ENCODE measurements around the gene FOLH1.
"Not testable (repeated sequence)": the region's sequence is repeated elsewhere in the genome, so short reads cannot be mapped to it uniquely, and the experiment has no call there.

The FOLH1 gene

GRCh38 chr11:49169579-49169978 is 38.8 kb downstream of the FOLH1 start:
- in situ Hi-C loops (cut with MboI; ENCODE audit: low pct_unique_long_range_greater_than_20kb, low sequenced_read_pairs, unreplicated experiment): not testable (repeated sequence)
- TF ChIP-seq CTCF (IDR thresholded peaks at IDR 0.05; ENCODE audit: extremely low read depth, insufficient read depth, missing control alignments): peak; percentile 5

DNA sequence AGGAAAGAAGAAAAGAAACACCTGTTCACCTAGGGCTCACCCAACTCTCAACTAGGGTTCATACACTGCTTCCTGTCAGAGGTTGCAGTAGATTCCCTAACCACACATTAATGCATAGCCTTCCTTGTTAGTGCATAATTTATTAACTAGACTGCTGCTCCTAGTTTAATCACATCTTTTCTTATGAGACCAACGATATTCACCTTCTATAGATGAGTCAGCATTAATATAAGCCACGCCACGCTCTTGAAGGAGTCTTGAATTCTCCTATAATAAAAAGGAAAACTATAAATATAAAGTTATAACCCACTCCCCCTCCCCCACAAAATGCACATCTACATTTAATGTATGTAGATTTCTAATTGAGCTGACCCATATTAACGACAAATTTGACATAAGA is 39.4 kb downstream of the FOLH1 start:
- DNase-seq (ENCODE audit: low spot score); in situ Hi-C loops (cut with MboI; ENCODE audit: low pct_unique_long_range_greater_than_20kb, low sequenced_read_pairs, unreplicated experiment): not testable (repeated sequence)

More at GRCh38 chr11:49169579-49169978, 38.8 kb downstream of the FOLH1 start:
- not testable (repeated sequence) for DNase-seq (ENCODE audit: low spot score)

GRCh38 chr11:49151211-49151610 is 57.2 kb downstream of the FOLH1 start:
- no peak for TF ChIP-seq CTCF (IDR thresholded peaks at IDR 0.05; ENCODE audit: extremely low read depth, insufficient read depth, missing control alignments)
- DNase-seq (ENCODE audit: low spot score): no peak
- in situ Hi-C loops (cut with MboI; ENCODE audit: low pct_unique_long_range_greater_than_20kb, low sequenced_read_pairs, unreplicated experiment): no loop called here

DNA sequence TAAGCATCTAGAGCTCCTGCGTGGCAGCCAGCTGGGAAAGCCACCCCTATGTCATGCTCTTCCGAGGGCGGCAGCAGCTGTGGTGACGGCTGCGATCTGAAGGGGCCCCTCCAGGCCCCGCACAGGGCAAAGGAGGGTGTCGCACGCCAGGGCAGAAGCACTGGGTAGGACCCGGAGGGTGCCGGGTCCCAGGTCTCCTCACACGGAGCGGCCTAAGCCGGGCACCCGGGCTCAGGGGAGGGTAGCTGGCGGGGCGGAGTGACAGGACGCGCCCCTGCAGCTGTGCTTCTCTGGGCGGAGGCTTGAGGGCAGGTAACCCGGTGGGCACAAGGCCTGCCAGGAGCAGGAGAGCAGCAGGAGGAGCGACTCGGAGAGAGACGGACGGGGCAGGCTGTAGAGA is 106.0 kb downstream of the FOLH1 start:
- in situ Hi-C loops (cut with MboI; ENCODE audit: low pct_unique_long_range_greater_than_20kb, low sequenced_read_pairs, unreplicated experiment); DNase-seq (ENCODE audit: low spot score): not testable (repeated sequence)
